GM13977 (cell line): Measurements from ENCODE around the gene KRTAP5-1.
"Not testable (repeated sequence)": the region's sequence is repeated elsewhere in the genome, so short reads cannot be mapped to it uniquely, and the experiment has no call there.

Experiments used
- DNase-seq: peaks from one replicate; pipeline ENCODE4 v3.0.0; 2012; ENCODE audit warnings: low spot score
- CTCF ChIP-seq: IDR thresholded peaks from 2 replicates; pipeline ENCODE4 v1.5.1; 2012; ENCODE audit warnings: mild to moderate bottlenecking, control low read depth; ENCODE audit not compliant: insufficient read depth; ENCODE audit errors: extremely low read depth, missing control alignments
- in situ Hi-C: fragments of 300-500 bp; cut with MboI; formaldehyde crosslinking; loops from one replicate; pipeline ENCODE4 v1.12.0; 2022; ENCODE audit warnings: low sequenced_read_pairs, low pct_unique_long_range_greater_than_20kb, mixed read lengths, inconsistent platforms; ENCODE audit not compliant: unreplicated experiment

Gene KRTAP5-1

GRCh38 chr11:1600626-1601025, 15.5 kb upstream of the KRTAP5-1 start:
- TF ChIP-seq CTCF, result no peak

GRCh38 chr11:1598816-1599215, 13.7 kb upstream of the KRTAP5-1 start:
- no peak for DNase-seq
- TF ChIP-seq CTCF, result no peak
- in situ Hi-C loops, result no loop called here

More at GRCh38 chr11:1600626-1601025, 15.5 kb upstream of the KRTAP5-1 start:
- in situ Hi-C loops, result no loop called here
- DNase-seq, result no peak

GRCh38 chr11:1598406-1598805, 13.3 kb upstream of the KRTAP5-1 start:
- DNase-seq, in situ Hi-C loops: not testable (repeated sequence)

- TF ChIP-seq CTCF, result no peak
- no peak for DNase-seq
- in situ Hi-C loops, result no loop called here
Measured at GRCh38 chr11:1597994-1598380, 12.9 kb upstream of the KRTAP5-1 start, which contains the start of gene KRTAP5-2. KRTAP5-2 (minus strand) TSS chr11:1598294; CDS start chr11:1598250, 44 bp downstream.

GRCh38 chr11:1597331-1597993, 12.4 kb upstream of the KRTAP5-1 start:
- TF ChIP-seq CTCF, result no peak
- in situ Hi-C loops, result no loop called here
- DNase-seq, result no peak

- DNase-seq, in situ Hi-C loops: not testable (repeated sequence)
Measured at GRCh38 chr11:1596576-1597121, 11.6 kb upstream of the KRTAP5-1 start.

GRCh38 chr11:1595994-1596575, 11.0 kb upstream of the KRTAP5-1 start:
- DNase-seq, result not testable (repeated sequence)

GRCh38 chr11:1592628-1593027, 7.5 kb upstream of the KRTAP5-1 start:
- in situ Hi-C loops, result no loop called here
- TF ChIP-seq CTCF, result no peak
- no peak for DNase-seq

More at GRCh38 chr11:1595994-1596575, 11.0 kb upstream of the KRTAP5-1 start:
- in situ Hi-C loops, result not testable (repeated sequence)
